HEK293 (cell line): ENCODE results near the gene MAEA.

Experiments used
- CTCF ChIA-PET: fragments of 350-600 bp; formaldehyde crosslinking; extraction: SDS; loops from one replicate; lab custom pipeline; 2021; ENCODE audit warnings: antibody characterized with exemption; lab: Yijun Ruan, JAX
- POLR2A ChIA-PET: fragments of 300-600 bp; formaldehyde crosslinking; extraction: SDS; loops from one replicate; lab custom pipeline; 2020; ENCODE audit warnings: antibody characterized with exemption, inconsistent platforms; lab: Yijun Ruan, JAX
- H3K27ac ChIP-seq: fragments of 200-500 bp; sonication (Bioruptor generic); 2 replicates; pipeline ENCODE4 v1.5.1; 2014; ENCODE audit warnings: low read depth, low read length, control low read depth, inconsistent platforms; ENCODE audit errors: extremely low read depth
- H3K36me3 ChIP-seq, 2 experiments: fragments of 200-500 bp in 1 of 2; sonication (Bioruptor generic) in 1 of 2; 1 replicate in 1 of 2; 2 replicates in 1 of 2; pipeline ENCODE4 v1.5.1; 2014 to 2017; ENCODE audit warnings: inconsistent platforms in 2 of 2, low read length in 2 of 2; ENCODE audit not compliant: control insufficient read depth in 2 of 2, insufficient read depth in 1 of 2
- H3K4me1 ChIP-seq: fragments of 200-500 bp; sonication (Bioruptor generic); 2 replicates; pipeline ENCODE4 v1.5.1; 2014; ENCODE audit warnings: mild to moderate bottlenecking, low read length, inconsistent platforms; ENCODE audit not compliant: control insufficient read depth, insufficient read depth
- H3K4me3 ChIP-seq: 2 replicates; pipeline ENCODE4 v1.5.1; 2011; ENCODE audit warnings: low read depth, mild to moderate bottlenecking, control low read depth, low read length, moderate library complexity
- H3K9me3 ChIP-seq: fragments of 200-500 bp; sonication (Bioruptor generic); 2 replicates; pipeline ENCODE4 v1.5.1; 2014; ENCODE audit warnings: low read depth, low read length, inconsistent platforms; ENCODE audit not compliant: control insufficient read depth, insufficient read depth
- GFI1B ChIP-seq: fragments of 450-650 bp; formaldehyde crosslinking; IDR thresholded peaks from 2 replicates; pipeline ENCODE4 v1.5.1; 2016; ENCODE audit warnings: missing biosample characterization, missing genetic modification characterization
- KLF9 ChIP-seq: fragments of 450-650 bp; formaldehyde crosslinking; IDR thresholded peaks from 2 replicates; pipeline ENCODE4 v1.5.1; 2016; ENCODE audit warnings: missing biosample characterization, missing genetic modification characterization, low read depth
- MYNN ChIP-seq: fragments of 450-650 bp; formaldehyde crosslinking; IDR thresholded peaks from 2 replicates; pipeline ENCODE4 v1.5.1; 2016; ENCODE audit warnings: missing biosample characterization, missing genetic modification characterization, borderline replicate concordance
- MZF1 ChIP-seq: fragments of 450-650 bp; formaldehyde crosslinking; IDR thresholded peaks from 2 replicates; pipeline ENCODE4 v1.5.1; 2017; ENCODE audit warnings: missing biosample characterization, missing genetic modification characterization, borderline replicate concordance
- OVOL3 ChIP-seq: fragments of 450-650 bp; formaldehyde crosslinking; IDR thresholded peaks from 2 replicates; pipeline ENCODE4 v1.5.1; 2016; ENCODE audit warnings: missing biosample characterization, missing genetic modification characterization
- TRIM28 ChIP-seq: IDR thresholded peaks from 2 replicates; pipeline ENCODE4 v1.6.1; 2011; ENCODE audit warnings: low read length, control low read depth, borderline replicate concordance
- ZBTB48 ChIP-seq: fragments of 450-650 bp; formaldehyde crosslinking; IDR thresholded peaks from 2 replicates; pipeline ENCODE4 v1.5.1; 2016; ENCODE audit warnings: missing biosample characterization, missing genetic modification characterization
- ZBTB7A ChIP-seq: fragments of 450-650 bp; formaldehyde crosslinking; IDR thresholded peaks from 2 replicates; pipeline ENCODE4 v1.5.1; 2016; ENCODE audit warnings: low read depth, missing biosample characterization, missing genetic modification characterization
- ZFP3 ChIP-seq: fragments of 450-650 bp; formaldehyde crosslinking; IDR thresholded peaks from 2 replicates; pipeline ENCODE4 v1.5.1; 2016; ENCODE audit warnings: low read depth, missing biosample characterization, missing genetic modification characterization
- ZNF112 ChIP-seq: fragments of 450-650 bp; formaldehyde crosslinking; IDR thresholded peaks from 2 replicates; pipeline ENCODE4 v1.5.0; 2017; ENCODE audit warnings: missing biosample characterization, missing genetic modification characterization
- ZNF138 ChIP-seq: fragments of 450-650 bp; formaldehyde crosslinking; IDR thresholded peaks from 2 replicates; pipeline ENCODE4 v1.5.1; 2016; ENCODE audit warnings: missing biosample characterization, missing genetic modification characterization, borderline replicate concordance
- ZNF140 ChIP-seq: fragments of 450-650 bp; formaldehyde crosslinking; IDR thresholded peaks from 2 replicates; pipeline ENCODE4 v1.5.1; 2016; ENCODE audit warnings: missing biosample characterization, missing genetic modification characterization
- ZNF146 ChIP-seq: fragments of 450-650 bp; formaldehyde crosslinking; IDR thresholded peaks from 2 replicates; pipeline ENCODE4 v1.5.1; 2016; ENCODE audit warnings: missing biosample characterization, missing genetic modification characterization
- ZNF157 ChIP-seq: fragments of 450-650 bp; formaldehyde crosslinking; IDR thresholded peaks from 2 replicates; pipeline ENCODE4 v1.5.1; 2016; ENCODE audit warnings: missing biosample characterization, missing genetic modification characterization
- ZNF174 ChIP-seq: fragments of 450-650 bp; formaldehyde crosslinking; IDR thresholded peaks from 2 replicates; pipeline ENCODE4 v1.5.0; 2017; ENCODE audit warnings: missing biosample characterization, mild to moderate bottlenecking, missing genetic modification characterization
- ZNF266 ChIP-seq: fragments of 450-650 bp; formaldehyde crosslinking; IDR thresholded peaks from 2 replicates; pipeline ENCODE4 v1.5.1; 2016; ENCODE audit warnings: missing biosample characterization, missing genetic modification characterization, low read depth
- ZNF302 ChIP-seq: fragments of 450-650 bp; formaldehyde crosslinking; IDR thresholded peaks from 2 replicates; pipeline ENCODE4 v1.5.1; 2016; ENCODE audit warnings: missing biosample characterization, missing genetic modification characterization, low read depth
- ZNF558 ChIP-seq: fragments of 450-650 bp; formaldehyde crosslinking; IDR thresholded peaks from 2 replicates; pipeline ENCODE4 v1.5.1; 2016; ENCODE audit warnings: missing biosample characterization, missing genetic modification characterization
- ZNF561 ChIP-seq: fragments of 450-650 bp; IDR thresholded peaks from 2 replicates; pipeline ENCODE4 v1.5.1; 2018; ENCODE audit warnings: missing biosample characterization, missing genetic modification characterization, borderline replicate concordance
- ZNF621 ChIP-seq: fragments of 450-650 bp; formaldehyde crosslinking; IDR thresholded peaks from 2 replicates; pipeline ENCODE4 v1.5.1; 2017; ENCODE audit warnings: missing biosample characterization, missing genetic modification characterization
- ZNF629 ChIP-seq: fragments of 450-650 bp; formaldehyde crosslinking; IDR thresholded peaks from 2 replicates; pipeline ENCODE4 v1.5.1; 2017; ENCODE audit warnings: missing biosample characterization, missing genetic modification characterization
- ZNF664 ChIP-seq: fragments of 450-650 bp; formaldehyde crosslinking; IDR thresholded peaks from 2 replicates; pipeline ENCODE4 v1.5.1; 2016; ENCODE audit warnings: missing biosample characterization, missing genetic modification characterization
- ZNF677 ChIP-seq: fragments of 450-650 bp; IDR thresholded peaks from 2 replicates; pipeline ENCODE4 v1.5.0; 2018; ENCODE audit warnings: missing biosample characterization, mild to moderate bottlenecking, missing genetic modification characterization, moderate library complexity
- ZNF701 ChIP-seq: fragments of 450-650 bp; formaldehyde crosslinking; IDR thresholded peaks from 2 replicates; pipeline ENCODE4 v1.5.1; 2016; ENCODE audit warnings: missing biosample characterization, missing genetic modification characterization
- ZNF792 ChIP-seq: fragments of 450-650 bp; formaldehyde crosslinking; IDR thresholded peaks from 2 replicates; pipeline ENCODE4 v1.5.1; 2016; ENCODE audit warnings: missing biosample characterization, missing genetic modification characterization
- ZSCAN30 ChIP-seq: fragments of 450-650 bp; IDR thresholded peaks from 2 replicates; pipeline ENCODE4 v1.5.1; 2018; ENCODE audit warnings: missing biosample characterization, mild to moderate bottlenecking, missing genetic modification characterization, moderate library complexity
- TF ChIP-seq, protein P1 (sequence below): fragments of 450-650 bp; formaldehyde crosslinking; IDR thresholded peaks from 2 replicates; pipeline ENCODE4 v1.5.1; 2016; ENCODE audit warnings: missing biosample characterization, missing genetic modification characterization
- TF ChIP-seq, protein P2 (sequence below): fragments of 450-650 bp; formaldehyde crosslinking; IDR thresholded peaks from 2 replicates; pipeline ENCODE4 v1.5.1; 2016; ENCODE audit warnings: missing biosample characterization, missing genetic modification characterization

Gene MAEA

DNA sequence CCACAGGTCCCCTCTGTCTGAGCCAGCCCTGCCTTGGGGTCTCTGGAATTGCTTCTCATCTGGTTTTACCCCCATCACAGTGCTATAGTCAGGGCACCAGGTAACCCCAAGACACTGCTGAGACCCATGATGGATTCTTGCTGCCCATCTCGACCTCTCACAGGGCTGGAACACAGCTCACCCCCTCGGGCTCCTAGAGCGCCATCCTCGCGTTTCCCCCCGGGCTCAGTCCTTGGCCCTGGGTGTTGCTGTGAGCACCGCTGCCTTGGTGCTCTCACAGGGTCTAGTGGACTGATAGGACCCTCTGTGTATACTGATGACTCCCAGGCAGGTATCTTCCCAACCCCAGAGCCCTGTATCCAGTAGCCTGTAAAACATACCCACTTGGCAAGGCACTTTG lies 8.8 kb downstream of the MAEA start (continued):
- TF ChIP-seq ZNF174 (tag by site-specific recombination) (no peak), ZNF146 (tag by site-specific recombination) (no peak), ZNF112 (tag by site-specific recombination) (no peak), ZNF140 (no peak), ZNF138 (tag by site-specific recombination) (no peak)

DNA sequence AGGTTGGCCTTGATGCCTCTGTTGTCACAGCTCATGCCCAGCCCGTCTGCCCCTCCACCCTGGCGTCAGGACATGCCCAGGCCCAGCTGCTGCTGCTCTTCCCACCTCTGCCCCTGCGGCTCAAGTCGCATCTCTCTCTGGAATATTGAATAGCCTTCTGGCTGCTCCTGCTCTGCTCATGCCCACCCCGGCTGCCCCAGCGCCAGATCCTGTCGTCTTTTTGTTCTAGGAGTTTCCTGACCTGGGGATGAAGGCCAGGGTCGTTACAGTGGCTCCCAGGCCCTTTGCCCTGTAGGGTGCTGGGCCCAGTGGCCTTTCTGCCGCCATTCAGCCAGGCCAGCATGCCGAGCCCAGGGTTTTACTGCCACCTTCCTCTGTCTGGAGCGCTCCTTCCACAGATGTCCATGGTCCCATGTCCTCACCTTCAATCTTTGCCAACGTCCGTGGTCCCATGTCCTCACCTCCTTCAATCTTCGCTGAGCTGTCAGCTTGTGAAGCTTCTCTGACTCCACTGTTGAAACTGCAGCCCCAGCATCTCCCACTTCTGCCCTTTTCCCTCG lies 9.7 kb downstream of the MAEA start:
- H3K36me3 ChIP-seq, result peaks cover 0 to 49% of the 10 kb centered on the region in 2 experiments; a peak in 2 of 3 replicates
- H3K27ac ChIP-seq, result no peak overlapping the region
- POLR2A ChIA-PET, result interaction anchor here (2.5 kb wide), 1 partner anchor 9 kb away, joined by 9 read pairs; the partner anchor contains the start of gene MAEA
- no peaks in the 10 kb centered on the region for H3K9me3 ChIP-seq
- no peak for TF ChIP-seq ZSCAN30
- TF ChIP-seq ZNF157, result no peak
- no peak for TF ChIP-seq OVOL3 (tag by site-specific recombination)
- TF ChIP-seq, protein P1, sequence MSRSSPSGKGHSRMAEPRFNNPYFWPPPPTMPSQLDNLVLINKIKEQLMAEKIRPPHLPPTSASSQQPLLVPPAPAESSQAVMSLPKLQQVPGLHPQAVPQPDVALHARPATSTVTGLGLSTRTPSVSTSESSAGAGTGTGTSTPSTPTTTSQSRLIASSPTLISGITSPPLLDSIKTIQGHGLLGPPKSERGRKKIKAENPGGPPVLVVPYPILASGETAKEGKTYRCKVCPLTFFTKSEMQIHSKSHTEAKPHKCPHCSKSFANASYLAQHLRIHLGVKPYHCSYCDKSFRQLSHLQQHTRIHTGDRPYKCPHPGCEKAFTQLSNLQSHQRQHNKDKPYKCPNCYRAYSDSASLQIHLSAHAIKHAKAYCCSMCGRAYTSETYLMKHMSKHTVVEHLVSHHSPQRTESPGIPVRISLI (tag by site-specific recombination), result no peak
- TF ChIP-seq GFI1B (tag by site-specific recombination), result no peak
- TF ChIP-seq ZBTB7A (tag by site-specific recombination), result no peak
- no peak for TF ChIP-seq KLF9 (tag by site-specific recombination)
- TF ChIP-seq MZF1 (tag by site-specific recombination), result no peak
- no peak for TF ChIP-seq TRIM28
- no peak for TF ChIP-seq ZFP3 (tag by site-specific recombination)
- TF ChIP-seq ZNF621 (tag by site-specific recombination), result no peak
- H3K4me1 ChIP-seq, result peaks cover under 1% of the 10 kb centered on the region; the same call in 1 of the 2 replicates
- no peak overlapping the region for H3K4me3 ChIP-seq
- CTCF ChIA-PET, result interaction anchor here (0.7 kb wide), 1 partner anchor 11 kb away, joined by 3 read pairs; no protein-coding TSS in a partner anchor

DNA sequence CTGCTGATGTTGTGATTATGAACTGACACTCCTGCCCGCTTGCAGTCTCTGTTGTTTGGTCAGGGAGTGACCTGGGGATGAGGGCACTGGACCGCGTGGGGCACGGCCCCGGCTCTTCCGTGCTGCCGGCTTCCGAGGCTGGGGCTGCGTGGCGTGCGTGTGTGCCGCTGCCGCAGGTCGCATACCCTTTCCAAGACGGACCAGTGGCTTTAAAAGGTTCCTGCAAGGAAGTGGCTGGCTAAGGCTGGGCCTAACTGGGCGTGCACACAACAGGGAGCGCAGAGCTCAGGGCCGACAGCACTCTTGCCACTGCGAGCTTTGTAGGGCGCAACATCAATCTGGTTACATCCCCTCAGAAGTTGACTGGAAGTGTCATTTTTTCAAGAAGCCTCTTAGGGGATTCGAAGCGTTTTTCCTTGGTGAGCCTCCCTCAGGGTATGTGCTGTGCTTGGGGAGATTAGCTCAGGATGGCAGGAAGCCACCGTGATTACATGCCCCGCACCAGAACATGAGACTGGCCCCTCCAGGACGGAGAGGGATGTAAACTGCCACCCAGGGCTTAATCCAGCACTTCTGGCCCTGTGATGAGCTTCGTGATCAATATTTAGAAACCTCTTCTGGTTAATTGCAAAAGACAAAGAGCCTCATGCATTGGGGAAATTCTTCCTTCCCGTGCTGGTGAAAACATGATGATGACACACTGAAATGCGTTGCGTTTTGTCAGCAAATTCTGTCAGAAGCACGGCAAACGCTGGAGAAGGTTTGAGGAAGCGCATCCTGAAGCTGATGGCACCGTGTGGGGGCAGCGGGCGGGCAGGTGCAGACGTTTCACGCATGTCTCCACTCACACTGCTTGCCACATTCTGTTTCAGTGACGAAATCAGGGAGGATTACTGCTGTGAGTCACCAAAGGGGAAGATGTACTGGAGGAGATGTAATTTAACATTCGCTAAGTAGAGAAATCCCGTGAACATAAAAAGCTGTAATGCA lies 11.1 kb downstream of the MAEA start:
- CTCF ChIA-PET, result interaction anchor here (0.8 to 1.0 kb wide), 3 partner anchors 12 to 171 kb away, joined by 3 read pairs; partner anchors contain the start of gene MAEA
- peaks cover 0 to 56% of the 10 kb centered on the region in 2 experiments; a peak in 2 of 3 replicates for H3K36me3 ChIP-seq
- POLR2A ChIA-PET, result interaction anchor here (2.5 kb wide), 1 partner anchor 11 kb away, joined by 9 read pairs; the partner anchor contains the start of gene MAEA
- no peaks in the 10 kb centered on the region for H3K4me1 ChIP-seq
- H3K4me3 ChIP-seq, result no peak overlapping the region
- no peak overlapping the region for H3K27ac ChIP-seq
- H3K9me3 ChIP-seq, result no peaks in the 10 kb centered on the region
- TF ChIP-seq ZNF701 (tag by site-specific recombination), result no peak
- no peak for TF ChIP-seq ZNF677 (tag by site-specific recombination)
- no peak for TF ChIP-seq ZNF561 (tag by site-specific recombination)
- TF ChIP-seq ZBTB48 (tag by site-specific recombination), result no peak
- no peak for TF ChIP-seq ZNF266 (tag by site-specific recombination)
- no peak for TF ChIP-seq ZNF629 (tag by site-specific recombination)
- no peak for TF ChIP-seq ZNF792 (tag by site-specific recombination)
- no peak for TF ChIP-seq ZNF302 (tag by site-specific recombination)
- TF ChIP-seq ZNF140, result no peak
- no peak for TF ChIP-seq ZNF558 (tag by site-specific recombination)
- TF ChIP-seq ZNF664 (tag by site-specific recombination), result no peak
- TF ChIP-seq MYNN (tag by site-specific recombination), result no peak
- TF ChIP-seq, protein P2, sequence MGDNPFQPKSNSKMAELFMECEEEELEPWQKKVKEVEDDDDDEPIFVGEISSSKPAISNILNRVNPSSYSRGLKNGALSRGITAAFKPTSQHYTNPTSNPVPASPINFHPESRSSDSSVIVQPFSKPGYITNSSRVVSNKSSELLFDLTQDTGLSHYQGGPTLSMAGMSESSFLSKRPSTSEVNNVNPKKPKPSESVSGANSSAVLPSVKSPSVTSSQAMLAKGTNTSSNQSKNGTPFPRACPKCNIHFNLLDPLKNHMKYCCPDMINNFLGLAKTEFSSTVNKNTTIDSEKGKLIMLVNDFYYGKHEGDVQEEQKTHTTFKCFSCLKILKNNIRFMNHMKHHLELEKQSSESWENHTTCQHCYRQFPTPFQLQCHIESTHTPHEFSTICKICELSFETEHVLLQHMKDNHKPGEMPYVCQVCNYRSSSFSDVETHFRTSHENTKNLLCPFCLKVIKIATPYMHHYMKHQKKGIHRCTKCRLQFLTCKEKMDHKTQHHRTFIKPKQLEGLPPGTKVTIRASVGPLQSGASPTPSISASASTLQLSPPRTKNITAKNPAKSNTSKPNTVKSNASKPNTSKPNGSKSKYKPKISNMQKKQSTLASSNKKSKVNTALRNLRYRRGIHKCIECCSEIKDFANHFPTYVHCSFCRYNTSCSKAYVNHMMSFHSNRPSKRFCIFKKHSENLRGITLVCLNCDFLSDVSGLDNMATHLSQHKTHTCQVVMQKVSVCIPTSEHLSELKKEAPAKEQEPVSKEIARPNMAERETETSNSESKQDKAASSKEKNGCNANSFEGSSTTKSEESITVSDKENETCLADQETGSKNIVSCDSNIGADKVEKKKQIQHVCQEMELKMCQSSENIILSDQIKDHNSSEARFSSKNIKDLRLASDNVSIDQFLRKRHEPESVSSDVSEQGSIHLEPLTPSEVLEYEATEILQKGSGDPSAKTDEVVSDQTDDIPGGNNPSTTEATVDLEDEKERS, result no peak
